Vagina (tissue), 2 donors: ENCODE data around the gene AP3D1.

Experiments
- CTCF ChIP-seq, 3 experiments: fragments of 450-650 bp in 2 of 3; fragments of 200-600 bp in 1 of 3; sonication (generic) in 1 of 3; IDR thresholded peaks; one replicate each; pipeline ENCODE4 v1.5.1; 2017 to 2019; ENCODE audit warnings: antibody characterized with exemption in 3 of 3, mild to moderate bottlenecking in 2 of 3, moderate library complexity in 2 of 3
- POLR2A ChIP-seq, 2 donors: fragments of 450-650 bp; IDR thresholded peaks; one replicate each; pipeline ENCODE4 v1.6.1; 2017; ENCODE audit warnings: antibody characterized with exemption in 2 of 2, mild to moderate bottlenecking in 2 of 2, moderate library complexity in 2 of 2
- POLR2AphosphoS5 ChIP-seq, 2 donors: sonication (generic); formaldehyde crosslinking; IDR thresholded peaks; one replicate each; pipeline ENCODE4 v1.9.0; 2017; ENCODE audit warnings: antibody characterized with exemption in 2 of 2, mild to moderate bottlenecking in 2 of 2, low read depth in 1 of 2; ENCODE audit not compliant: insufficient read depth in 1 of 2

GRCh38 chr19:2122982-2123381 is 28.4 kb downstream of the AP3D1 start:
- TF ChIP-seq CTCF (IDR thresholded peaks at IDR 0.05) = no peak
- TF ChIP-seq POLR2AphosphoS5 (IDR thresholded peaks at IDR 0.05; ENCODE audit: insufficient read depth in 1 of 2, low read depth in 1 of 2) = no peak
- no peak for TF ChIP-seq POLR2A (IDR thresholded peaks at IDR 0.05)
